Measurements from ENCODE around the gene COL9A3.

DNA sequence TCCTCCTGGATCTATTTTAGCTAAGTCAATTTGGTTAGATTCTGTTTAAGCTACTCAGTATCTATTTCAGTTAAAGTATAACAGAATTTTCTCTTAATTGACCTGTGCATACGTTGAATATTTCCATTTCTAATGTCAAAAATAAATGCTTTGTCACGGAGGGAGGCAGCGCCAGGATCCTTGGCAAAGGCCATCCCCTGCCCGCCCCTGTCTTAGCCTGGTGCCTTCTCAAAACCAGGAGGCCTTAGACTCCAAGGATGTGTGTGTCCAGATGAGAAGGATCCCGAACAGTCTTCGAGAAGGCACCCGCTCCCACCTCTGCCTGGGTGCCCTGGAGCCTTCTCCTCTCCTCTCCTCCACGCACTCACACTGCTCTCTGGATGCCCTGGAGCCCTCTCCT lies 22.4 kb downstream of the COL9A3 start:
- TF ChIP-seq, protein P1, sequence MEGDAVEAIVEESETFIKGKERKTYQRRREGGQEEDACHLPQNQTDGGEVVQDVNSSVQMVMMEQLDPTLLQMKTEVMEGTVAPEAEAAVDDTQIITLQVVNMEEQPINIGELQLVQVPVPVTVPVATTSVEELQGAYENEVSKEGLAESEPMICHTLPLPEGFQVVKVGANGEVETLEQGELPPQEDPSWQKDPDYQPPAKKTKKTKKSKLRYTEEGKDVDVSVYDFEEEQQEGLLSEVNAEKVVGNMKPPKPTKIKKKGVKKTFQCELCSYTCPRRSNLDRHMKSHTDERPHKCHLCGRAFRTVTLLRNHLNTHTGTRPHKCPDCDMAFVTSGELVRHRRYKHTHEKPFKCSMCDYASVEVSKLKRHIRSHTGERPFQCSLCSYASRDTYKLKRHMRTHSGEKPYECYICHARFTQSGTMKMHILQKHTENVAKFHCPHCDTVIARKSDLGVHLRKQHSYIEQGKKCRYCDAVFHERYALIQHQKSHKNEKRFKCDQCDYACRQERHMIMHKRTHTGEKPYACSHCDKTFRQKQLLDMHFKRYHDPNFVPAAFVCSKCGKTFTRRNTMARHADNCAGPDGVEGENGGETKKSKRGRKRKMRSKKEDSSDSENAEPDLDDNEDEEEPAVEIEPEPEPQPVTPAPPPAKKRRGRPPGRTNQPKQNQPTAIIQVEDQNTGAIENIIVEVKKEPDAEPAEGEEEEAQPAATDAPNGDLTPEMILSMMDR (IDR thresholded peaks at IDR 0.05; ENCODE audit: low read depth, low read length) = no peak
- no peak for TF ChIP-seq EZH2phosphoT487 (IDR thresholded peaks at IDR 0.05; ENCODE audit: low read depth)

Measured in OCI-LY3 (cell line).